K562 (cell line): Measurements from ENCODE around the gene RNF13. TPM values are rescaled to one million over a fixed set of nuclear protein-coding genes. Genes with fewer than 3 reads are reported as not detected.

Experiments used
- ATAC-seq: fragments of 200-7000 bp; cut with Tn5 transposase; 3 replicates; pipeline ENCODE4 v1.9.1; 2020; ENCODE audit warnings: moderate library complexity
- BruUV-seq: library from RNA; stranded (reverse); fragments of 400-500 nt; replicated peaks from 2 replicates; lab custom pipeline; 2021; lab: Mats Ljungman, UMichigan
- CTCF ChIA-PET: fragments of 300-600 bp; formaldehyde crosslinking; extraction: SDS; loops from one replicate; lab custom pipeline; 2021; ENCODE audit warnings: low intra/inter-chr PET ratio; lab: Yijun Ruan, JAX
- POLR2A ChIA-PET: fragments of 300-600, 350-650 bp; sonication (Branson Sonifier 250); formaldehyde crosslinking; extraction: SDS; loops from one replicate; lab custom pipeline; 2021; ENCODE audit warnings: antibody characterized with exemption, inconsistent platforms; lab: Yijun Ruan, JAX
- DNase-seq, 4 experiments: peaks; one replicate each; pipeline versions ENCODE4 v3.0.0 to v3.0.0-alpha.2; 2011 to 2018; ENCODE audit warnings: low spot score in 3 of 4, mixed read lengths in 3 of 4; ENCODE audit errors: extremely low read depth in 1 of 4
- FAIRE-seq: peaks from 2 replicates; lab custom pipeline; 2011; peaks lifted over from hg19 to GRCh38; lab: Jason Lieb, UNC
- H2AFZ ChIP-seq: 2 replicates; pipeline ENCODE4 v1.6.0; 2011; ENCODE audit warnings: low read depth, low read length, control low read depth, inconsistent platforms
- H3K27ac ChIP-seq: fragments of 200-600 bp; 3 replicates; pipeline ENCODE4 v1.8.0; 2011; ENCODE audit warnings: low read depth, mild to moderate bottlenecking, control low read depth, inconsistent platforms, low read length, moderate library complexity, mixed read lengths; ENCODE audit errors: extremely low read depth
- H3K27me3 ChIP-seq, 2 experiments: fragments of 300-600 bp in 1 of 2; 2 replicates in 1 of 2; 3 replicates in 1 of 2; pipeline versions ENCODE4 v1.6.0 to v1.8.0; 2011; ENCODE audit warnings: inconsistent platforms in 2 of 2, low read length in 2 of 2, mild to moderate bottlenecking in 1 of 2, mixed read lengths in 1 of 2, moderate library complexity in 1 of 2; ENCODE audit not compliant: control insufficient read depth in 2 of 2, insufficient read depth in 2 of 2
- H3K36me3 ChIP-seq: fragments of 300-600 bp; 3 replicates; pipeline ENCODE4 v1.8.0; 2011; ENCODE audit warnings: mild to moderate bottlenecking, low read length, inconsistent platforms; ENCODE audit not compliant: control insufficient read depth, insufficient read depth
- H3K4me1 ChIP-seq, 2 experiments: fragments of 200-600 bp in 1 of 2; replicated peaks in 1 of 2; 2 replicates in 1 of 2; 3 replicates in 1 of 2; pipeline versions ENCODE4 v1.5.1 to v1.8.0; 2011; ENCODE audit warnings: inconsistent platforms in 2 of 2, low read length in 2 of 2, mild to moderate bottlenecking in 1 of 2, mixed read lengths in 1 of 2, moderate library complexity in 1 of 2; ENCODE audit not compliant: control insufficient read depth in 2 of 2, insufficient read depth in 2 of 2
- H3K4me2 ChIP-seq: 2 replicates; pipeline ENCODE4 v1.6.1; 2011; ENCODE audit warnings: low read length, control low read depth, inconsistent platforms, mixed read lengths; ENCODE audit not compliant: insufficient read depth
- H3K4me3 ChIP-seq: fragments of 200-600 bp; sonication (generic), shearing (Covaris generic); 2 replicates; pipeline ENCODE4 v1.5.1; 2016; ENCODE audit warnings: control low read depth, inconsistent platforms
- H3K79me2 ChIP-seq: fragments of 200-600 bp; 3 replicates; pipeline ENCODE4 v1.8.0; 2011; ENCODE audit warnings: low read length, inconsistent platforms; ENCODE audit not compliant: control insufficient read depth, insufficient read depth
- H3K9ac ChIP-seq, 2 experiments: 2 replicates each; pipeline versions ENCODE4 v1.6.0 to v1.6.1; 2011; ENCODE audit warnings: low read depth in 2 of 2, low read length in 2 of 2, control low read depth in 1 of 2, inconsistent platforms in 1 of 2, mild to moderate bottlenecking in 1 of 2, mixed read lengths in 1 of 2; ENCODE audit not compliant: insufficient read depth in 1 of 2
- H3K9me1 ChIP-seq: one replicate; pipeline ENCODE4 v1.6.0; 2011; ENCODE audit warnings: inconsistent platforms, mild to moderate bottlenecking, low read length, moderate library complexity; ENCODE audit not compliant: control insufficient read depth, insufficient read depth
- H3K9me3 ChIP-seq: replicated peaks from 2 replicates; pipeline ENCODE4 v1.5.1; 2011; ENCODE audit warnings: low read depth, low read length, inconsistent platforms; ENCODE audit not compliant: control insufficient read depth, insufficient read depth
- H4K20me1 ChIP-seq: replicated peaks from 2 replicates; pipeline ENCODE4 v1.6.1; 2011; ENCODE audit warnings: low read length, inconsistent platforms, mixed read lengths; ENCODE audit not compliant: control insufficient read depth, insufficient read depth
- ATF1 ChIP-seq, 2 experiments: fragments of 450-650 bp in 1 of 2; IDR thresholded peaks; 2 replicates each; pipeline ENCODE4 v1.6.1; 2016; ENCODE audit warnings: missing compliant biosample characterization in 1 of 2, missing genetic modification characterization in 1 of 2
- ATF6 ChIP-seq: sonication (generic); formaldehyde crosslinking; IDR thresholded peaks from 2 replicates; pipeline ENCODE4 v1.4.0; 2020; ENCODE audit warnings: mild to moderate bottlenecking, missing genetic modification reagents
- GTF2B ChIP-seq: IDR thresholded peaks from 2 replicates; pipeline ENCODE4 v1.6.1; 2011; ENCODE audit not compliant: insufficient read length; ENCODE audit errors: extremely low read depth
- ID3 ChIP-seq, 2 experiments: fragments of 250-450 bp in 1 of 2; fragments of 450-650 bp in 1 of 2; sonication (Bioruptor Pico) in 1 of 2; IDR thresholded peaks; 2 replicates each; pipeline versions ENCODE4 v1.6.1 to v1.8.0; 2016 to 2021; ENCODE audit warnings: mild to moderate bottlenecking in 2 of 2, moderate library complexity in 2 of 2, missing compliant biosample characterization in 1 of 2, missing genetic modification characterization in 1 of 2
- MYBL2 ChIP-seq, 2 experiments: fragments of 450-650 bp in 1 of 2; sonication (generic) in 1 of 2; formaldehyde crosslinking in 1 of 2; IDR thresholded peaks; 2 replicates each; pipeline versions ENCODE4 v1.6.1 to v1.8.1; 2017 to 2022; ENCODE audit warnings: borderline replicate concordance in 1 of 2, inconsistent platforms in 1 of 2, low read depth in 1 of 2, mild to moderate bottlenecking in 1 of 2, missing genetic modification reagents in 1 of 2, moderate library complexity in 1 of 2
- PHF21A ChIP-seq: fragments of 450-650 bp; IDR thresholded peaks from 2 replicates; pipeline ENCODE4 v1.6.1; 2017; ENCODE audit warnings: low read depth, borderline replicate concordance
- TBP ChIP-seq: optimal IDR thresholded peaks from 2 replicates; pipeline ENCODE3; 2011; ENCODE audit warnings: low read depth, low read length, improper control_type of control experiment
- ZBTB34 ChIP-seq: fragments of 250-450 bp; sonication (Bioruptor Pico); IDR thresholded peaks from 2 replicates; pipeline ENCODE4 v1.8.0; 2021; ENCODE audit warnings: mild to moderate bottlenecking, moderate library complexity
- ZBTB43 ChIP-seq: sonication (generic); formaldehyde crosslinking; IDR thresholded peaks from 2 replicates; pipeline ENCODE4 v1.8.0; 2023; ENCODE audit warnings: mild to moderate bottlenecking, missing genetic modification reagents
- ZC3H4 ChIP-seq: sonication (generic); formaldehyde crosslinking; IDR thresholded peaks from 2 replicates; pipeline ENCODE4 v1.9.0; 2021; ENCODE audit warnings: missing genetic modification reagents, borderline replicate concordance
- ZFX ChIP-seq: sonication (generic); formaldehyde crosslinking; IDR thresholded peaks from 2 replicates; pipeline ENCODE4 v1.8.0; 2022; ENCODE audit warnings: mild to moderate bottlenecking, missing genetic modification reagents, moderate library complexity
- ZNF740 ChIP-seq, 3 experiments: fragments of 200-800 bp in 1 of 3; sonication (Bioruptor generic) in 1 of 3; sonication (generic) in 1 of 3; formaldehyde crosslinking in 1 of 3; IDR thresholded peaks; 2 replicates each; pipeline versions ENCODE4 v1.6.1 to v1.8.0; 2016 to 2022; ENCODE audit warnings: mild to moderate bottlenecking in 2 of 3, missing compliant biosample characterization in 2 of 3, missing genetic modification characterization in 2 of 3, missing genetic modification reagents in 1 of 3
- ZNF780A ChIP-seq: fragments of 250-450 bp; sonication (Bioruptor Pico); IDR thresholded peaks from 2 replicates; pipeline ENCODE4 v1.5.0; 2021; ENCODE audit warnings: mild to moderate bottlenecking
- WGBS: fragments of 100-300 bp; shearing (Covaris generic); methylation state at CpG from one replicate; pipeline ENCODE4 v1.1.6; 2016; ENCODE audit warnings: low coverage, mixed read lengths; ENCODE audit not compliant: insufficient coverage; ENCODE audit errors: missing lambda C conversion rate; 5-methylcytosine and 5-hydroxymethylcytosine counted together
- in situ Hi-C: fragments of 300-500 bp; cut with MboI; formaldehyde crosslinking; loops from 4 replicates; pipeline ENCODE4 v1.15.0; 2018; ENCODE audit warnings: inconsistent platforms, mixed read lengths
- intact Hi-C: fragments of 100-400 bp; cut with micrococcal nuclease; formaldehyde crosslinking; loops from 2 replicates; pipeline ENCODE4 v1.14.2; 2022
- polyA plus RNA-seq, 8 experiments: library from polyadenylated mRNA; depleted of rRNA in 4 of 8; stranded (reverse) in 5 of 8; unstranded in 3 of 8; fragments of >200 nt; fragmentation: Nextera tagmentation in 2 of 8; fragmentation: Illumina TruSeq in 1 of 8; extraction: Ambion mirVana in 2 of 8; extraction: Trizol in 1 of 8; gene quantifications; 2 replicates each; pipeline versions ENCODE4 v1.2.1 to v1.2.3, GENCODE V29; 2011 to 2014; ENCODE audit warnings: inconsistent platforms in 1 of 8, missing spikeins in 1 of 8
- total RNA-seq, 7 experiments: library from RNA; depleted of rRNA in 6 of 7; stranded (reverse); fragments of >200 nt in 6 of 7; fragmentation: Illumina TruSeq in 2 of 7; extraction: Trizol in 2 of 7; gene quantifications; 2 replicates each; pipeline versions ENCODE4 v1.2.1 to v1.2.3, GENCODE V29; 2011 to 2021; ENCODE audit warnings: low replicate concordance in 1 of 7

The RNF13 gene
- total and polyA plus RNA-seq, 9 of the 15 experiments (the other 6 are each of a cell fraction or from before 2014, with no cell fraction given): 12.7 to 35.8 (median 18.9) TPM

GRCh38 chr3:149812165-149812605 lies 830 bp upstream of the RNF13 start:
- Histone ChIP-seq H3K9me3 (no peaks in the 10 kb centered on the region), H3K27ac (no peak overlapping the region), H2AFZ (peak overlapping the region; percentile 99), H3K9me1 (no peaks in the 10 kb centered on the region), H3K9ac (no peak overlapping the region), H3K4me3 (no peak overlapping the region), H3K79me2 (peaks cover 22% of the 10 kb centered on the region), H3K27me3 (no peaks in the 10 kb centered on the region), H3K4me2 (no peak overlapping the region), H3K36me3 (no peaks in the 10 kb centered on the region), H4K20me1 (no peaks in the 10 kb centered on the region), H3K4me1 (peaks cover 0 to 8% of the 10 kb centered on the region in 2 experiments; a peak in 3 of 5 replicates)
- in situ Hi-C loops: no loop called here
- no peak for FAIRE-seq
- ChIA-PET CTCF (no interaction called here), POLR2A (interaction anchor here (1.0 kb wide), 1 partner anchor 39 kb away, joined by 3 read pairs; no protein-coding TSS in a partner anchor)
- ATAC-seq: no peak
- DNase-seq: no peak
- intact Hi-C loops: no loop called here
- no TSS peak for BruUV-seq
- WGBS: 88% methylated on average over 13 of the region's 13 CpGs
- TF ChIP-seq MYBL2 (IDR thresholded peaks at IDR 0.05; ENCODE audit: low read depth) (no peak), MYBL2 (CRISPR knock-in tag; IDR thresholded peaks at IDR 0.05; ENCODE audit: borderline replicate concordance) (no peak), ATF1 (CRISPR knock-in tag; IDR thresholded peaks at IDR 0.05) (no peak), ATF1 (tag; IDR thresholded peaks at IDR 0.05) (no peak), GTF2B (no peak), ATF6 (CRISPR knock-in tag) (no peak), ZFX (CRISPR knock-in tag) (no peak), ZBTB43 (CRISPR knock-in tag) (no peak), TBP (no peak), ZNF740 (CRISPR knock-in tag; IDR thresholded peaks at IDR 0.05) (no peak), ZNF740 (tag; IDR thresholded peaks at IDR 0.05) (no peak), ZC3H4 (no peak), ZNF780A (no peak), ID3 (CRISPR knock-in tag; IDR thresholded peaks at IDR 0.05) (no peak), ID3 (tag; IDR thresholded peaks at IDR 0.05) (no peak), ZBTB34 (CRISPR knock-in tag) (no peak), PHF21A (no peak)
